Endothelial cell of umbilical vein (primary cell): Measurements from ENCODE around the gene PTPRK.

Experiments used
- EZH2 ChIP-seq: IDR thresholded peaks from 2 replicates; pipeline ENCODE4 v1.6.1; 2012; ENCODE audit warnings: borderline replicate concordance, low read depth, mild to moderate bottlenecking, moderate library complexity, low read length, inconsistent platforms; ENCODE audit not compliant: severe bottlenecking
- POLR2A ChIP-seq: IDR thresholded peaks from 2 replicates; pipeline ENCODE4 v1.6.1; 2012; ENCODE audit warnings: low read depth, mild to moderate bottlenecking, control low read depth, low read length
- TF ChIP-seq, protein P1 (sequence below), 2 donors: IDR thresholded peaks; 1 replicate in 1 of 2; 2 replicates in 1 of 2; pipeline ENCODE4 v1.5.1; 2011; ENCODE audit warnings: low read length in 2 of 2, mild to moderate bottlenecking in 2 of 2, moderate library complexity in 2 of 2, control low read depth in 1 of 2, inconsistent platforms in 1 of 2, low read depth in 1 of 2; ENCODE audit not compliant: insufficient read depth in 1 of 2; ENCODE audit errors: extremely low read depth in 1 of 2
- TF ChIP-seq, protein P2 (sequence below): IDR thresholded peaks from 2 replicates; pipeline ENCODE4 v1.6.1; 2011; ENCODE audit not compliant: insufficient read depth, insufficient read length

DNA sequence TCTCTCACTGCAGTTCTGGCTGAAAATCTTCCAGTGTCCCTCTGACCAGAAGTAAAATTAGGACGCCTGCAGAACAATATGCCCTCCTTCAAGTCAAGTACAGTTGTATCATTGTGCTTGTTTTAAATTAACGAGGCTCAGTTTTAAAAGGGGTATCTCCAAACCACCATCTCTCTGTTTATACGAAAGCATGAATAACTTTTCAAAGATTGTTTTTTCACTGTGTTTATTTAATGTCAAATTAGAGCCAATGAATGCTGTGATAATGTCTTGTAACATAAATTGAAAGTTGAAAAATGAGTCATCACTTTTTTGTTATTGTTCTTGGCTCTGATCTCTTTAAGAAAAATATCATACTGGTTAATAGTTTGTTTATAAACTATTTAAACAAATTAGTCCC is 388.8 kb downstream of the PTPRK start:
- TF ChIP-seq, protein P1, sequence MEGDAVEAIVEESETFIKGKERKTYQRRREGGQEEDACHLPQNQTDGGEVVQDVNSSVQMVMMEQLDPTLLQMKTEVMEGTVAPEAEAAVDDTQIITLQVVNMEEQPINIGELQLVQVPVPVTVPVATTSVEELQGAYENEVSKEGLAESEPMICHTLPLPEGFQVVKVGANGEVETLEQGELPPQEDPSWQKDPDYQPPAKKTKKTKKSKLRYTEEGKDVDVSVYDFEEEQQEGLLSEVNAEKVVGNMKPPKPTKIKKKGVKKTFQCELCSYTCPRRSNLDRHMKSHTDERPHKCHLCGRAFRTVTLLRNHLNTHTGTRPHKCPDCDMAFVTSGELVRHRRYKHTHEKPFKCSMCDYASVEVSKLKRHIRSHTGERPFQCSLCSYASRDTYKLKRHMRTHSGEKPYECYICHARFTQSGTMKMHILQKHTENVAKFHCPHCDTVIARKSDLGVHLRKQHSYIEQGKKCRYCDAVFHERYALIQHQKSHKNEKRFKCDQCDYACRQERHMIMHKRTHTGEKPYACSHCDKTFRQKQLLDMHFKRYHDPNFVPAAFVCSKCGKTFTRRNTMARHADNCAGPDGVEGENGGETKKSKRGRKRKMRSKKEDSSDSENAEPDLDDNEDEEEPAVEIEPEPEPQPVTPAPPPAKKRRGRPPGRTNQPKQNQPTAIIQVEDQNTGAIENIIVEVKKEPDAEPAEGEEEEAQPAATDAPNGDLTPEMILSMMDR (IDR thresholded peaks at IDR 0.05; ENCODE audit: extremely low read depth in 1 of 2, insufficient read depth in 1 of 2, low read depth in 1 of 2, low read length in 2 of 2): no peak
- TF ChIP-seq POLR2A (no peak), EZH2 (no peak)
- TF ChIP-seq, protein P2, sequence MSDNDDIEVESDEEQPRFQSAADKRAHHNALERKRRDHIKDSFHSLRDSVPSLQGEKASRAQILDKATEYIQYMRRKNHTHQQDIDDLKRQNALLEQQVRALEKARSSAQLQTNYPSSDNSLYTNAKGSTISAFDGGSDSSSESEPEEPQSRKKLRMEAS: no peak
